A549 (cell line): ENCODE data around the gene MYO10. TPM values are rescaled to one million over a fixed set of nuclear protein-coding genes. Genes with fewer than 3 reads are reported as not detected.

Source experiments
- ATAC-seq, 2 experiments: fragments of 200-7000 bp in 1 of 2; fragments of >200 bp in 1 of 2; cut with Nextera tagmentation in 1 of 2; cut with Tn5 transposase in 1 of 2; 3 replicates each; pipeline versions ENCODE4 v1.8.0 to v1.9.1; 2018 to 2020; ENCODE audit warnings: mild to moderate bottlenecking in 1 of 2, moderate library complexity in 1 of 2
- CTCF ChIA-PET: fragments of 300-600 bp; sonication (Branson Sonifier 250); formaldehyde crosslinking; extraction: SDS; loops from one replicate; lab custom pipeline; 2021; ENCODE audit warnings: antibody characterized with exemption, inconsistent platforms; lab: Yijun Ruan, JAX
- POLR2A ChIA-PET: fragments of 350-600 bp; formaldehyde crosslinking; extraction: SDS; loops from one replicate; lab custom pipeline; 2021; ENCODE audit warnings: antibody characterized with exemption, inconsistent platforms; lab: Yijun Ruan, JAX
- DNase-seq, 2 experiments: peaks; one replicate each; pipeline versions ENCODE4 v3.0.0 to v3.0.0-alpha.2; 2011 to 2016; ENCODE audit warnings: low read depth in 1 of 2, low spot score in 1 of 2
- FAIRE-seq: peaks from 2 replicates; lab custom pipeline; 2011; peaks lifted over from hg19 to GRCh38; lab: Jason Lieb, UNC
- H3K27ac ChIP-seq, 2 experiments: fragments of >200 bp; sonication (Bioruptor Twin); formaldehyde crosslinking; 3 replicates each; pipeline ENCODE4 v1.5.1; 2016 to 2017
- H3K4me1 ChIP-seq: fragments of >200 bp; sonication (Bioruptor Twin); formaldehyde crosslinking; 3 replicates; pipeline ENCODE4 v1.6.1; 2016
- H3K4me2 ChIP-seq: fragments of >200 bp; sonication (Bioruptor Twin); formaldehyde crosslinking; 3 replicates; pipeline ENCODE4 v1.6.1; 2016
- H3K4me3 ChIP-seq: fragments of >200 bp; sonication (Bioruptor Twin); formaldehyde crosslinking; 3 replicates; pipeline ENCODE4 v1.5.1; 2016
- H3K9me3 ChIP-seq: fragments of >200 bp; sonication (Bioruptor Twin); formaldehyde crosslinking; 3 replicates; pipeline ENCODE4 v1.6.1; 2016
- CBX2 ChIP-seq: fragments of 200-600 bp; sonication (generic); IDR thresholded peaks from 2 replicates; pipeline ENCODE4 v1.6.1; 2016; ENCODE audit warnings: low read depth, mild to moderate bottlenecking, borderline replicate concordance
- CTCF ChIP-seq: fragments of >200 bp; sonication (Bioruptor Twin); formaldehyde crosslinking; IDR thresholded peaks from 3 replicates; pipeline ENCODE4 v1.5.1; 2016
- E2F6 ChIP-seq: IDR thresholded peaks from 2 replicates; pipeline ENCODE4 v1.6.1; 2012; ENCODE audit warnings: low read depth, borderline replicate concordance
- EHF ChIP-seq: fragments of 250-450 bp; sonication (Bioruptor Pico); IDR thresholded peaks from 2 replicates; pipeline ENCODE4 v1.5.0; 2020; ENCODE audit warnings: mild to moderate bottlenecking
- EHMT2 ChIP-seq: fragments of 200-600 bp; sonication (generic); IDR thresholded peaks from 2 replicates; pipeline ENCODE4 v1.6.1; 2016; ENCODE audit warnings: antibody characterized with exemption, low read depth, mild to moderate bottlenecking, moderate library complexity
- ELK1 ChIP-seq: fragments of 150-350 bp; IDR thresholded peaks from 2 replicates; pipeline ENCODE4 v1.6.1; 2014; ENCODE audit warnings: low read depth, mild to moderate bottlenecking, low read length
- ESRRA ChIP-seq: fragments of 150-350 bp; IDR thresholded peaks from 2 replicates; pipeline ENCODE4 v1.6.1; 2014; ENCODE audit warnings: mild to moderate bottlenecking, low read length, borderline replicate concordance
- FOSB ChIP-seq: fragments of 250-450 bp; sonication (Bioruptor Pico); IDR thresholded peaks from 2 replicates; pipeline ENCODE4 v1.5.0; 2020; ENCODE audit warnings: mild to moderate bottlenecking, moderate library complexity
- GATA3 ChIP-seq: IDR thresholded peaks from 2 replicates; pipeline ENCODE4 v1.6.1; 2012; ENCODE audit warnings: borderline replicate concordance
- HES2 ChIP-seq: fragments of >200 bp; sonication (Bioruptor Twin); formaldehyde crosslinking; IDR thresholded peaks from 2 replicates; pipeline ENCODE4 v1.6.1; 2016
- HEYL ChIP-seq: fragments of 250-450 bp; sonication (Bioruptor Pico); IDR thresholded peaks from 2 replicates; pipeline ENCODE4 v1.8.0; 2021; ENCODE audit warnings: mild to moderate bottlenecking, moderate library complexity
- HMGXB4 ChIP-seq: fragments of 250-450 bp; sonication (Bioruptor Pico); IDR thresholded peaks from 2 replicates; pipeline ENCODE4 v1.5.0; 2021; ENCODE audit warnings: mild to moderate bottlenecking, moderate library complexity, borderline replicate concordance
- HOXB5 ChIP-seq: fragments of 250-450 bp; sonication (Bioruptor Pico); IDR thresholded peaks from 2 replicates; pipeline ENCODE4 v1.5.0; 2020; ENCODE audit warnings: mild to moderate bottlenecking, moderate library complexity
- JUN ChIP-seq, 2 experiments: fragments of >200 bp; sonication (Bioruptor Twin); formaldehyde crosslinking; IDR thresholded peaks; 2 replicates in 1 of 2; 3 replicates in 1 of 2; pipeline ENCODE4 v1.6.1; 2016 to 2017
- MAZ ChIP-seq: fragments of 150-350 bp; IDR thresholded peaks from 2 replicates; pipeline ENCODE4 v1.6.1; 2014; ENCODE audit warnings: antibody characterized with exemption, low read depth, low read length, borderline replicate concordance
- RAD21 ChIP-seq, 2 experiments: fragments of >200 bp in 1 of 2; sonication (Bioruptor Twin) in 1 of 2; formaldehyde crosslinking in 1 of 2; IDR thresholded peaks in 1 of 2; conservative IDR thresholded peaks in 1 of 2; 2 replicates in 1 of 2; 3 replicates in 1 of 2; pipeline ENCODE4 v1.6.1; 2012 to 2018; ENCODE audit warnings: inconsistent platforms in 1 of 2
- RCOR1 ChIP-seq: fragments of 150-350 bp; IDR thresholded peaks from 2 replicates; pipeline ENCODE4 v1.6.1; 2014; ENCODE audit warnings: antibody characterized with exemption, low read length, low read depth
- RNF2 ChIP-seq: fragments of 200-600 bp; sonication (generic); IDR thresholded peaks from 2 replicates; pipeline ENCODE4 v1.6.1; 2016; ENCODE audit warnings: low read depth, mild to moderate bottlenecking, antibody characterized with exemption, moderate library complexity, borderline replicate concordance
- SMC3 ChIP-seq: fragments of >200 bp; sonication (Bioruptor Twin); formaldehyde crosslinking; IDR thresholded peaks from 3 replicates; pipeline ENCODE4 v1.6.1; 2018; ENCODE audit warnings: inconsistent platforms
- USF2 ChIP-seq: fragments of 450-650 bp; IDR thresholded peaks from 2 replicates; pipeline ENCODE4 v1.6.1; 2014; ENCODE audit warnings: antibody characterized with exemption
- ZFP36 ChIP-seq: fragments of 450-650 bp; IDR thresholded peaks from 2 replicates; pipeline ENCODE4 v1.6.1; 2014; ENCODE audit warnings: borderline replicate concordance; ENCODE audit not compliant: partially characterized antibody
- ZNF302 ChIP-seq: fragments of 250-450 bp; sonication (Bioruptor Pico); IDR thresholded peaks from 2 replicates; pipeline ENCODE4 v1.9.0; 2021; ENCODE audit warnings: inconsistent platforms, mild to moderate bottlenecking, moderate library complexity
- ZSCAN20 ChIP-seq: fragments of 250-450 bp; sonication (Bioruptor Pico); IDR thresholded peaks from 2 replicates; pipeline ENCODE4 v1.8.0; 2022; ENCODE audit warnings: mild to moderate bottlenecking, moderate library complexity
- WGBS: methylation state at CpG from one replicate; pipeline ENCODE4 v1.1.6; 2017; ENCODE audit errors: missing lambda C conversion rate; 5-methylcytosine and 5-hydroxymethylcytosine counted together
- polyA plus RNA-seq, 4 experiments: library from polyadenylated mRNA; depleted of rRNA in 3 of 4; stranded (reverse); fragments of >200 nt; fragmentation: RNase III in 1 of 4; extraction: RNeasy Plus Mini Kit Qiagen cat#74134 plus additional on column Dnase treatment in 1 of 4; gene quantifications; 2 replicates in 3 of 4; 3 replicates in 1 of 4; pipeline ENCODE4 v1.2.3, GENCODE V29; 2011 to 2017

The MYO10 gene
- polyA plus RNA-seq, 2 of the 4 experiments (the other 2 are of a cell fraction): 68.0 to 68.5 TPM

- POLR2A ChIA-PET: no interaction called here
- Histone ChIP-seq H3K4me3 (no peak overlapping the region), H3K27ac (no peak overlapping the region), H3K9me3 (no peaks in the 10 kb centered on the region), H3K4me2 (no peak overlapping the region), H3K4me1 (peaks cover 32% of the 10 kb centered on the region)
- FAIRE-seq (no peak), ATAC-seq (no peak), DNase-seq (no peak)
- TF ChIP-seq JUN (IDR thresholded peaks at IDR 0.05) (no peak), ESRRA (no peak), RNF2 (no peak), ELK1 (no peak), ZSCAN20 (CRISPR knock-in tag) (no peak), ZNF302 (CRISPR knock-in tag) (no peak), HOXB5 (CRISPR knock-in tag) (no peak), EHF (no peak), HEYL (CRISPR knock-in tag) (no peak), EHMT2 (no peak), FOSB (CRISPR knock-in tag) (no peak), HMGXB4 (CRISPR knock-in tag) (no peak), CTCF (peak; percentile 37; the same call in 2 of the 3 replicates), CBX2 (no peak), MAZ (no peak), RAD21 (conservative IDR thresholded peaks at IDR 0.05 in 1 of 2, IDR thresholded peaks at IDR 0.05 in 1 of 2) (peak; percentile 25 to 38; a peak in 4 of 5 replicates), E2F6 (no peak), HES2 (no peak), RCOR1 (no peak), ZFP36 (no peak), USF2 (no peak), SMC3 (peak; percentile 32; the same call in 2 of the 3 replicates), GATA3 (no peak)
- 80% methylated on average over 3 of the region's 3 CpGs for WGBS
- CTCF ChIA-PET: interaction anchor here (0.6 to 2.1 kb wide), 7 partner anchors 12 to 346 kb away, joined by 3 to 10 read pairs (median 4); no protein-coding TSS in a partner anchor
Measured at GRCh38 chr5:16844952-16845351, 91.1 kb downstream of the MYO10 start.
